GM12878 (cell line): ENCODE data around the gene CPT1C. TPM values are rescaled to one million over a fixed set of nuclear protein-coding genes. Genes with fewer than 3 reads are reported as not detected.

Experiments used
- BCL11A ChIP-seq: IDR thresholded peaks from 2 replicates; pipeline ENCODE4 v1.6.1; 2011; ENCODE audit warnings: low read depth, low read length
- CREB1 ChIP-seq: IDR thresholded peaks from 2 replicates; pipeline ENCODE4 v1.6.1; 2012; ENCODE audit warnings: low read depth, mild to moderate bottlenecking, inconsistent platforms
- EGR1 ChIP-seq, 2 experiments: IDR thresholded peaks; 1 replicate in 1 of 2; 2 replicates in 1 of 2; pipeline ENCODE4 v1.6.1; 2011 to 2012; ENCODE audit warnings: low read depth in 2 of 2, low read length in 2 of 2, borderline replicate concordance in 1 of 2, mild to moderate bottlenecking in 1 of 2, moderate library complexity in 1 of 2
- HCFC1 ChIP-seq: fragments of 150-350 bp; IDR thresholded peaks from 2 replicates; pipeline ENCODE4 v1.6.1; 2014; ENCODE audit warnings: low read length
- HDAC6 ChIP-seq: fragments of 200-600 bp; sonication (generic); IDR thresholded peaks from one replicate; pipeline ENCODE4 v1.8.0; 2017; ENCODE audit warnings: antibody characterized with exemption; ENCODE audit not compliant: unreplicated experiment
- IRF3 ChIP-seq: fragments of 450-650 bp; IDR thresholded peaks from 2 replicates; pipeline ENCODE4 v1.6.1; 2014; ENCODE audit warnings: mild to moderate bottlenecking
- JUNB ChIP-seq: IDR thresholded peaks from 2 replicates; pipeline ENCODE4 v1.6.1; 2016; ENCODE audit warnings: antibody characterized with exemption, mild to moderate bottlenecking
- JUND ChIP-seq: IDR thresholded peaks from 2 replicates; pipeline ENCODE4 v1.6.1; 2012; ENCODE audit warnings: low read depth, mild to moderate bottlenecking, low read length, improper control_type of control experiment, moderate library complexity
- MTA2 ChIP-seq: fragments of 450-650 bp; IDR thresholded peaks from 2 replicates; pipeline ENCODE4 v1.6.1; 2016; ENCODE audit warnings: low read depth, mild to moderate bottlenecking, moderate library complexity
- NFXL1 ChIP-seq: fragments of 450-650 bp; IDR thresholded peaks from 2 replicates; pipeline ENCODE4 v1.6.1; 2017; ENCODE audit warnings: antibody characterized with exemption, mild to moderate bottlenecking, borderline replicate concordance
- POLR2A ChIP-seq: IDR thresholded peaks from 2 replicates; pipeline ENCODE4 v1.6.1; 2011; ENCODE audit warnings: low read depth, mild to moderate bottlenecking, low read length
- POLR2AphosphoS2 ChIP-seq: IDR thresholded peaks from 2 replicates; pipeline ENCODE4 v1.6.1; 2011; ENCODE audit warnings: low read depth, mild to moderate bottlenecking, low read length, improper control_type of control experiment, moderate library complexity
- RUNX3 ChIP-seq: IDR thresholded peaks from 2 replicates; pipeline ENCODE4 v1.6.1; 2012; ENCODE audit warnings: low read length, inconsistent platforms
- SMAD1 ChIP-seq: fragments of 450-650 bp; IDR thresholded peaks from 2 replicates; pipeline ENCODE4 v1.6.1; 2018; ENCODE audit warnings: mild to moderate bottlenecking, low read depth; ENCODE audit not compliant: partially characterized antibody
- SMC3 ChIP-seq: IDR thresholded peaks from 2 replicates; pipeline ENCODE4 v1.6.1; 2011; ENCODE audit warnings: low read length, improper control_type of control experiment, borderline replicate concordance
- TCF12 ChIP-seq: IDR thresholded peaks from 2 replicates; pipeline ENCODE4 v1.6.1; 2011; ENCODE audit warnings: low read depth, mild to moderate bottlenecking, low read length
- USF2 ChIP-seq: IDR thresholded peaks from 2 replicates; pipeline ENCODE4 v1.6.1; 2011; ENCODE audit warnings: low read depth, low read length, improper control_type of control experiment, borderline replicate concordance
- YY1 ChIP-seq: IDR thresholded peaks from 2 replicates; pipeline ENCODE4 v1.6.1; 2011; ENCODE audit warnings: low read depth, mild to moderate bottlenecking, low read length
- ZNF622 ChIP-seq: fragments of 450-650 bp; IDR thresholded peaks from 2 replicates; pipeline ENCODE4 v1.6.1; 2017; ENCODE audit warnings: mild to moderate bottlenecking, inconsistent platforms
- polyA plus RNA-seq, 11 experiments: library from polyadenylated mRNA; depleted of rRNA in 4 of 11; unstranded in 6 of 11; stranded (reverse) in 5 of 11; fragments of >200 nt; fragmentation: Nextera tagmentation in 4 of 11; fragmentation: Illumina TruSeq in 1 of 11; extraction: Ambion mirVana in 4 of 11; extraction: Trizol in 1 of 11; gene quantifications; 1 replicate in 1 of 11; 2 replicates in 10 of 11; pipeline versions ENCODE4 v1.2.1 to v1.2.3, GENCODE V29; 2011 to 2016; ENCODE audit warnings: inconsistent platforms in 2 of 11, missing spikeins in 2 of 11, low read depth in 1 of 11
- total RNA-seq, 4 experiments: library from RNA; depleted of rRNA in 3 of 4; stranded (reverse); fragments of >200 nt in 3 of 4; fragmentation: Illumina TruSeq in 1 of 4; extraction: Trizol in 1 of 4; gene quantifications; 2 replicates each; pipeline versions ENCODE4 v1.2.1 to v1.2.3, GENCODE V29; 2013 to 2021
- TF ChIP-seq, protein P1 (sequence below), 3 experiments: IDR thresholded peaks in 2 of 3; conservative IDR thresholded peaks in 1 of 3; 2 replicates each; pipeline ENCODE4 v1.5.1; 2011; ENCODE audit warnings: low read depth in 3 of 3, low read length in 3 of 3, mild to moderate bottlenecking in 3 of 3, control low read depth in 2 of 3, moderate library complexity in 2 of 3, inconsistent platforms in 1 of 3, mixed read lengths in 1 of 3; ENCODE audit not compliant: control insufficient read depth in 2 of 3, insufficient read depth in 1 of 3; ENCODE audit errors: extremely low read depth in 1 of 3
- TF ChIP-seq, protein P2 (sequence below): IDR thresholded peaks from 2 replicates; pipeline ENCODE4 v1.6.1; 2011; ENCODE audit warnings: mild to moderate bottlenecking, low read depth, low read length, moderate library complexity; ENCODE audit not compliant: insufficient replicate concordance
- TF ChIP-seq, protein P3 (sequence below): IDR thresholded peaks from 2 replicates; pipeline ENCODE4 v1.6.1; 2012; ENCODE audit warnings: low read depth, low read length, improper control_type of control experiment
- TF ChIP-seq, protein P4 (sequence below): IDR thresholded peaks from 2 replicates; pipeline ENCODE4 v1.6.1; 2011; ENCODE audit warnings: borderline replicate concordance, low read depth, mild to moderate bottlenecking, moderate library complexity, low read length; ENCODE audit not compliant: insufficient read depth, poor library complexity, severe bottlenecking

The CPT1C gene
- total and polyA plus RNA-seq, 10 of the 15 experiments (the other 5 are each of a cell fraction or from before 2014, with no cell fraction given) = 0.04 to 0.56 (median 0.21) TPM; not detected in 3

GRCh38 chr19:49672131-49672919 lies 18.6 kb upstream of the CPT1C start (continued):
- TF ChIP-seq SMC3 (peak; percentile 64), YY1 (peak; percentile 70; the same call in 1 of the 2 replicates), IRF3 (no peak), EGR1 (IDR thresholded peaks at IDR 0.05; ENCODE audit: borderline replicate concordance in 1 of 2, low read depth in 2 of 2, low read length in 2 of 2) (peak in 1 of 2 experiments; percentile 48; a peak in 1 of 3 replicates), CREB1 (no peak), MTA2 (0 out of 2 replicates have a peak, but pooled peaks have one; percentile 27), BCL11A (no peak), JUND (no peak), HCFC1 (no peak), ZNF622 (no peak), JUNB (no peak), TCF12 (no peak), RUNX3 (no peak; the same call in 1 of the 2 replicates), HDAC6 (no peak), USF2 (no peak), SMAD1 (no peak), POLR2AphosphoS2 (no peak), NFXL1 (no peak), POLR2A (0 out of 2 replicates have a peak, but pooled peaks have one; percentile 34)
- TF ChIP-seq, protein P1, sequence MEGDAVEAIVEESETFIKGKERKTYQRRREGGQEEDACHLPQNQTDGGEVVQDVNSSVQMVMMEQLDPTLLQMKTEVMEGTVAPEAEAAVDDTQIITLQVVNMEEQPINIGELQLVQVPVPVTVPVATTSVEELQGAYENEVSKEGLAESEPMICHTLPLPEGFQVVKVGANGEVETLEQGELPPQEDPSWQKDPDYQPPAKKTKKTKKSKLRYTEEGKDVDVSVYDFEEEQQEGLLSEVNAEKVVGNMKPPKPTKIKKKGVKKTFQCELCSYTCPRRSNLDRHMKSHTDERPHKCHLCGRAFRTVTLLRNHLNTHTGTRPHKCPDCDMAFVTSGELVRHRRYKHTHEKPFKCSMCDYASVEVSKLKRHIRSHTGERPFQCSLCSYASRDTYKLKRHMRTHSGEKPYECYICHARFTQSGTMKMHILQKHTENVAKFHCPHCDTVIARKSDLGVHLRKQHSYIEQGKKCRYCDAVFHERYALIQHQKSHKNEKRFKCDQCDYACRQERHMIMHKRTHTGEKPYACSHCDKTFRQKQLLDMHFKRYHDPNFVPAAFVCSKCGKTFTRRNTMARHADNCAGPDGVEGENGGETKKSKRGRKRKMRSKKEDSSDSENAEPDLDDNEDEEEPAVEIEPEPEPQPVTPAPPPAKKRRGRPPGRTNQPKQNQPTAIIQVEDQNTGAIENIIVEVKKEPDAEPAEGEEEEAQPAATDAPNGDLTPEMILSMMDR (IDR thresholded peaks at IDR 0.05 in 2 of 3, conservative IDR thresholded peaks at IDR 0.05 in 1 of 3; ENCODE audit: control insufficient read depth in 2 of 3, extremely low read depth in 1 of 3, insufficient read depth in 1 of 3, low read depth in 3 of 3, low read length in 3 of 3) = peak; percentile 83 to 99 (median 98)
- TF ChIP-seq, protein P2, sequence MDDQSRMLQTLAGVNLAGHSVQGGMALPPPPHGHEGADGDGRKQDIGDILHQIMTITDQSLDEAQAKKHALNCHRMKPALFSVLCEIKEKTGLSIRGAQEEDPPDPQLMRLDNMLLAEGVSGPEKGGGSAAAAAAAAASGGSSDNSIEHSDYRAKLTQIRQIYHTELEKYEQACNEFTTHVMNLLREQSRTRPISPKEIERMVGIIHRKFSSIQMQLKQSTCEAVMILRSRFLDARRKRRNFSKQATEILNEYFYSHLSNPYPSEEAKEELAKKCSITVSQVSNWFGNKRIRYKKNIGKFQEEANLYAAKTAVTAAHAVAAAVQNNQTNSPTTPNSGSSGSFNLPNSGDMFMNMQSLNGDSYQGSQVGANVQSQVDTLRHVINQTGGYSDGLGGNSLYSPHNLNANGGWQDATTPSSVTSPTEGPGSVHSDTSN = peak; percentile 86
- TF ChIP-seq, protein P3, sequence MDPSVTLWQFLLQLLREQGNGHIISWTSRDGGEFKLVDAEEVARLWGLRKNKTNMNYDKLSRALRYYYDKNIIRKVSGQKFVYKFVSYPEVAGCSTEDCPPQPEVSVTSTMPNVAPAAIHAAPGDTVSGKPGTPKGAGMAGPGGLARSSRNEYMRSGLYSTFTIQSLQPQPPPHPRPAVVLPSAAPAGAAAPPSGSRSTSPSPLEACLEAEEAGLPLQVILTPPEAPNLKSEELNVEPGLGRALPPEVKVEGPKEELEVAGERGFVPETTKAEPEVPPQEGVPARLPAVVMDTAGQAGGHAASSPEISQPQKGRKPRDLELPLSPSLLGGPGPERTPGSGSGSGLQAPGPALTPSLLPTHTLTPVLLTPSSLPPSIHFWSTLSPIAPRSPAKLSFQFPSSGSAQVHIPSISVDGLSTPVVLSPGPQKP = 0 out of 2 replicates have a peak, but pooled peaks have one; percentile 19
- TF ChIP-seq, protein P4, sequence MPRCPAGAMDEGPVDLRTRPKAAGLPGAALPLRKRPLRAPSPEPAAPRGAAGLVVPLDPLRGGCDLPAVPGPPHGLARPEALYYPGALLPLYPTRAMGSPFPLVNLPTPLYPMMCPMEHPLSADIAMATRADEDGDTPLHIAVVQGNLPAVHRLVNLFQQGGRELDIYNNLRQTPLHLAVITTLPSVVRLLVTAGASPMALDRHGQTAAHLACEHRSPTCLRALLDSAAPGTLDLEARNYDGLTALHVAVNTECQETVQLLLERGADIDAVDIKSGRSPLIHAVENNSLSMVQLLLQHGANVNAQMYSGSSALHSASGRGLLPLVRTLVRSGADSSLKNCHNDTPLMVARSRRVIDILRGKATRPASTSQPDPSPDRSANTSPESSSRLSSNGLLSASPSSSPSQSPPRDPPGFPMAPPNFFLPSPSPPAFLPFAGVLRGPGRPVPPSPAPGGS = no peak
